ENCODE measurements around the gene TPP1.
A peak's percentile ranks its signal among the peaks of the same experiment; 100 is the strongest.

The TPP1 gene
- total RNA-seq: 28.8 to 48.7 (median 38.3) reads per million in 4 experiments

GRCh38 chr11:6619004-6619745 lies at the start of gene TPP1:
Gene TPP1 (minus strand): TSS chr11:6619422. CDS start chr11:6619400, 22 bp downstream.
- peak; percentile 88 for DNase-seq

GRCh38 chr11:6667733-6668374 lies 48.6 kb upstream of the TPP1 start:
- DNase-seq: no peak

- no peak for DNase-seq
These were observed 47.3 kb upstream of the TPP1 start for GRCh38 chr11:6666302-6667183.

GRCh38 chr11:6664551-6664950 lies 45.3 kb upstream of the TPP1 start:
- DNase-seq: no peak

- no peak for DNase-seq
These were observed 44.7 kb upstream of the TPP1 start for GRCh38 chr11:6663794-6664469.

- no peak for DNase-seq
These were observed 41.5 kb upstream of the TPP1 start for GRCh38 chr11:6660712-6661111.

GRCh38 chr11:6658647-6659046 lies 39.4 kb upstream of the TPP1 start:
- DNase-seq: no peak

GRCh38 chr11:6657346-6657745 lies 38.1 kb upstream of the TPP1 start:
- DNase-seq: no peak

- no peak for DNase-seq
These were observed 37.7 kb upstream of the TPP1 start for GRCh38 chr11:6656936-6657335.

GRCh38 chr11:6656584-6656915 lies 37.3 kb upstream of the TPP1 start:
- no peak for DNase-seq

- DNase-seq: no peak
These were observed 36.8 kb upstream of the TPP1 start, which contains the start of gene DCHS1 for GRCh38 chr11:6655790-6656583. Gene DCHS1 (minus strand): TSS chr11:6655809. CDS start chr11:6641613, 14,196 bp downstream.

GRCh38 chr11:6655020-6655789 lies 36.0 kb upstream of the TPP1 start:
- DNase-seq: peak; percentile 18

- no peak for DNase-seq
These were observed 35.2 kb upstream of the TPP1 start for GRCh38 chr11:6654281-6655019.

GRCh38 chr11:6653656-6654055 lies 34.4 kb upstream of the TPP1 start:
- DNase-seq: no peak

- no peak for DNase-seq
These were observed 33.9 kb upstream of the TPP1 start for GRCh38 chr11:6653097-6653496.

GRCh38 chr11:6652182-6652581 lies 33.0 kb upstream of the TPP1 start:
- DNase-seq: no peak

GRCh38 chr11:6650980-6651379 lies 31.8 kb upstream of the TPP1 start:
- no peak for DNase-seq

- no peak for DNase-seq
These were observed 30.9 kb upstream of the TPP1 start for GRCh38 chr11:6650104-6650503.

GRCh38 chr11:6648501-6648900 lies 29.3 kb upstream of the TPP1 start:
- no peak for DNase-seq

GRCh38 chr11:6647836-6648235 lies 28.6 kb upstream of the TPP1 start:
- no peak for DNase-seq
